NOMO-1 treated with dmso at 0.1 percent for 144 hours (cell line): ENCODE data around the gene MIER3.

Experiments
- DNase-seq: peaks from one replicate; lab custom pipeline; 2025; ENCODE audit not compliant: unreplicated experiment; lab: John Stamatoyannopoulos, UW

MIER3 gene

GRCh38 chr5:56900858-56901578, 50.9 kb downstream of the MIER3 start:
- no peak for DNase-seq

GRCh38 chr5:56900395-56900794, 51.5 kb downstream of the MIER3 start:
- no peak for DNase-seq

- DNase-seq = no peak
These were observed 53.7 kb downstream of the MIER3 start for GRCh38 chr5:56898213-56898612.

GRCh38 chr5:56896763-56897162, 55.2 kb downstream of the MIER3 start:
- DNase-seq = no peak

- DNase-seq = no peak
These were observed 58.5 kb downstream of the MIER3 start for GRCh38 chr5:56893251-56893951.

- no peak for DNase-seq
These were observed 70.4 kb downstream of the MIER3 start for GRCh38 chr5:56881571-56881970.

- no peak for DNase-seq
These were observed 75.6 kb downstream of the MIER3 start for GRCh38 chr5:56876327-56876726.

GRCh38 chr5:56873056-56873455, 78.9 kb downstream of the MIER3 start:
- DNase-seq = no peak

GRCh38 chr5:56871777-56872176, 80.1 kb downstream of the MIER3 start:
- no peak for DNase-seq
